Measurements from ENCODE around the gene BCAS3. TPM values are rescaled to one million over a fixed set of nuclear protein-coding genes. Genes with fewer than 3 reads are reported as not detected.

Gene BCAS3
- total and polyA plus RNA-seq, 9 donors, result 9.4 to 37.0 (median 21.6) TPM

- no peaks in the 10 kb centered on the region for H3K9me3 ChIP-seq
- H3K4me1 ChIP-seq (ENCODE audit: insufficient read depth), result peaks cover 6% of the 10 kb centered on the region
- no peaks in the 10 kb centered on the region for H3K36me3 ChIP-seq
- H3K4me3 ChIP-seq, result no peak overlapping the region
- intact Hi-C loops (cut with DNase I), result no loop called here
- H3K27me3 ChIP-seq, result no peaks in the 10 kb centered on the region
- TF ChIP-seq EP300 (IDR thresholded peaks at IDR 0.05), result no peak
- no peak for DNase-seq
- 97 to 98% (median 97%) methylated on average over 6 of the region's 6 CpGs for WGBS, 3 donors
- no peak overlapping the region for H3K27ac ChIP-seq
These were observed 3.1 kb downstream of the BCAS3 start for GRCh38 chr17:60680754-60681153.

- H3K4me1 ChIP-seq (ENCODE audit: insufficient read depth), result no peaks in the 10 kb centered on the region
- H3K27me3 ChIP-seq, result no peaks in the 10 kb centered on the region
- no peak overlapping the region for H3K27ac ChIP-seq
- no peaks in the 10 kb centered on the region for H3K36me3 ChIP-seq
- no peak for DNase-seq
- H3K9me3 ChIP-seq, result no peaks in the 10 kb centered on the region
- 94 to 96% (median 96%) methylated on average over 6 to 7 of the region's 7 CpGs for WGBS, 3 donors
- intact Hi-C loops (cut with DNase I), result no loop called here
- no peak overlapping the region for H3K4me3 ChIP-seq
- TF ChIP-seq EP300 (IDR thresholded peaks at IDR 0.05), result no peak
- TF ChIP-seq CTCF (IDR thresholded peaks at IDR 0.05), result no peak
- no peak for TF ChIP-seq POLR2A (IDR thresholded peaks at IDR 0.05)
These were observed 7.8 kb downstream of the BCAS3 start for GRCh38 chr17:60685437-60685836.

GRCh38 chr17:60695960-60696359 lies 18.3 kb downstream of the BCAS3 start:
- no peak overlapping the region for H3K27ac ChIP-seq
- TF ChIP-seq CTCF (IDR thresholded peaks at IDR 0.05), result no peak
- no peak for TF ChIP-seq POLR2A (IDR thresholded peaks at IDR 0.05)
- no peak for TF ChIP-seq EP300 (IDR thresholded peaks at IDR 0.05)
- no peaks in the 10 kb centered on the region for H3K9me3 ChIP-seq
- intact Hi-C loops (cut with DNase I), result no loop called here
- H3K4me1 ChIP-seq (ENCODE audit: insufficient read depth), result no peaks in the 10 kb centered on the region
- H3K27me3 ChIP-seq, result no peaks in the 10 kb centered on the region
- no peak for DNase-seq
- H3K36me3 ChIP-seq, result no peaks in the 10 kb centered on the region
- H3K4me3 ChIP-seq, result no peak overlapping the region

GRCh38 chr17:60699090-60699489 lies 21.4 kb downstream of the BCAS3 start:
- Histone ChIP-seq H3K27me3 (no peaks in the 10 kb centered on the region), H3K9me3 (no peaks in the 10 kb centered on the region), H3K27ac (no peak overlapping the region), H3K4me3 (no peak overlapping the region), H3K4me1 (ENCODE audit: insufficient read depth) (no peaks in the 10 kb centered on the region), H3K36me3 (no peaks in the 10 kb centered on the region)
- no peak for DNase-seq
- intact Hi-C loops (cut with DNase I), result no loop called here
- TF ChIP-seq POLR2A (IDR thresholded peaks at IDR 0.05) (no peak), EP300 (IDR thresholded peaks at IDR 0.05) (no peak), CTCF (IDR thresholded peaks at IDR 0.05) (no peak)
- WGBS, 3 donors, result 97 to 98% (median 97%) methylated on average over 3 of the region's 3 CpGs

GRCh38 chr17:60704170-60704569 lies 26.5 kb downstream of the BCAS3 start:
- 13 to 38% (median 13%) methylated on average over 3 of the region's 3 CpGs for WGBS, 3 donors
- no peak overlapping the region for H3K4me3 ChIP-seq
- H3K36me3 ChIP-seq, result no peaks in the 10 kb centered on the region

More at GRCh38 chr17:60704170-60704569, 26.5 kb downstream of the BCAS3 start:
- Histone ChIP-seq H3K4me1 (ENCODE audit: insufficient read depth) (no peaks in the 10 kb centered on the region), H3K27me3 (no peaks in the 10 kb centered on the region), H3K27ac (no peak overlapping the region), H3K9me3 (no peaks in the 10 kb centered on the region)
- intact Hi-C loops (cut with DNase I), result no loop called here
- DNase-seq, result no peak
- TF ChIP-seq POLR2A (IDR thresholded peaks at IDR 0.05) (no peak), CTCF (IDR thresholded peaks at IDR 0.05) (no peak), EP300 (IDR thresholded peaks at IDR 0.05) (no peak)

Measured in ovary (tissue), 9 donors.